DND-41 (cell line): ENCODE results near the gene TESMIN.

Source experiments
- ATAC-seq: fragments of 200-7000 bp; cut with Tn5 transposase; 3 replicates; pipeline ENCODE4 v1.9.1; 2021; ENCODE audit warnings: low read depth; ENCODE audit not compliant: insufficient read depth
- DNase-seq: peaks from one replicate; pipeline ENCODE4 v3.0.0-alpha.2; 2020
- H2AFZ ChIP-seq: 2 replicates; pipeline ENCODE4 v1.6.0; 2012; ENCODE audit warnings: low read depth, low read length
- H3K27ac ChIP-seq: 2 replicates; pipeline ENCODE4 v1.5.1; 2012; ENCODE audit warnings: low read length, inconsistent platforms
- H3K27me3 ChIP-seq: fragments of 200-600 bp; sonication (generic); 2 replicates; pipeline ENCODE4 v1.6.0; 2012; ENCODE audit warnings: low read length, mild to moderate bottlenecking, inconsistent platforms; ENCODE audit not compliant: insufficient read depth, poor library complexity
- H3K36me3 ChIP-seq: 2 replicates; pipeline ENCODE4 v1.5.1; 2012; ENCODE audit warnings: low read length, inconsistent platforms; ENCODE audit not compliant: insufficient read depth
- H3K4me1 ChIP-seq: 2 replicates; pipeline ENCODE4 v1.5.1; 2012; ENCODE audit warnings: mild to moderate bottlenecking, low read length; ENCODE audit not compliant: insufficient read depth
- H3K4me2 ChIP-seq: 2 replicates; pipeline ENCODE4 v1.6.0; 2012; ENCODE audit warnings: mild to moderate bottlenecking, moderate library complexity, low read length, inconsistent platforms; ENCODE audit not compliant: insufficient read depth
- H3K4me3 ChIP-seq, 2 experiments: fragments of 200-600 bp in 1 of 2; shearing (Covaris generic) in 1 of 2; 2 replicates each; pipeline ENCODE4 v1.5.1; 2012 to 2016; ENCODE audit warnings: inconsistent platforms in 2 of 2, low read length in 2 of 2, mild to moderate bottlenecking in 2 of 2, low read depth in 1 of 2, moderate library complexity in 1 of 2
- H3K79me2 ChIP-seq: 2 replicates; pipeline ENCODE4 v1.6.0; 2012; ENCODE audit warnings: low read length, inconsistent platforms; ENCODE audit not compliant: insufficient read depth
- H3K9ac ChIP-seq: 2 replicates; pipeline ENCODE4 v1.6.0; 2012; ENCODE audit warnings: low read depth, mild to moderate bottlenecking, inconsistent platforms, low read length, moderate library complexity
- H3K9me3 ChIP-seq: 2 replicates; pipeline ENCODE4 v1.5.1; 2012; ENCODE audit warnings: low read length, moderate library complexity, mild to moderate bottlenecking, inconsistent platforms; ENCODE audit not compliant: insufficient read depth, severe bottlenecking
- H4K20me1 ChIP-seq: 2 replicates; pipeline ENCODE4 v1.6.0; 2012; ENCODE audit warnings: low read length; ENCODE audit not compliant: insufficient read depth
- CTCF ChIP-seq: IDR thresholded peaks from 2 replicates; pipeline ENCODE4 v1.5.1; 2012; ENCODE audit warnings: borderline replicate concordance, low read length, moderate library complexity, mild to moderate bottlenecking; ENCODE audit not compliant: poor library complexity, severe bottlenecking; ENCODE audit errors: extremely low read depth
- EZH2 ChIP-seq: IDR thresholded peaks from 3 replicates; pipeline ENCODE4 v1.6.1; 2012; ENCODE audit warnings: borderline replicate concordance, low read depth, mild to moderate bottlenecking, moderate library complexity, low read length, inconsistent platforms; ENCODE audit not compliant: severe bottlenecking

The TESMIN gene

GRCh38 chr11:68689737-68690625 lies 61.3 kb downstream of the TESMIN start:
- H3K4me1 ChIP-seq: peaks cover 19% of the 10 kb centered on the region
- H4K20me1 ChIP-seq: 0 out of 2 replicates have a peak, but pooled peaks cover 8% of the 10 kb centered on the region
- DNase-seq (no peak), ATAC-seq (no peak)
- H3K9ac ChIP-seq: no peak overlapping the region
- no peak overlapping the region for H3K4me2 ChIP-seq
- no peak overlapping the region for H3K4me3 ChIP-seq
- H2AFZ ChIP-seq: no peak overlapping the region
- no peak for TF ChIP-seq CTCF
- no peak for TF ChIP-seq EZH2
- no peaks in the 10 kb centered on the region for H3K9me3 ChIP-seq
- peaks cover 16% of the 10 kb centered on the region for H3K27me3 ChIP-seq
- no peaks in the 10 kb centered on the region for H3K79me2 ChIP-seq
- no peaks in the 10 kb centered on the region for H3K36me3 ChIP-seq
- no peak overlapping the region for H3K27ac ChIP-seq

- H3K4me3 ChIP-seq: no peak overlapping the region
- H4K20me1 ChIP-seq: 0 out of 2 replicates have a peak, but pooled peaks cover 8% of the 10 kb centered on the region
- H3K79me2 ChIP-seq: no peaks in the 10 kb centered on the region
- H3K36me3 ChIP-seq: no peaks in the 10 kb centered on the region
- no peak overlapping the region for H3K4me2 ChIP-seq
- no peak for DNase-seq
- H3K4me1 ChIP-seq: peaks cover 19% of the 10 kb centered on the region
- H3K27me3 ChIP-seq: peaks cover 16% of the 10 kb centered on the region
- no peak for ATAC-seq
- no peak overlapping the region for H3K9ac ChIP-seq
- no peaks in the 10 kb centered on the region for H3K9me3 ChIP-seq
- no peak overlapping the region for H3K27ac ChIP-seq
- H2AFZ ChIP-seq: no peak overlapping the region
- TF ChIP-seq EZH2 (no peak), CTCF (no peak)
Measured at GRCh38 chr11:68688881-68689280, 62.4 kb downstream of the TESMIN start.

- no peak overlapping the region for H3K4me3 ChIP-seq
- H3K9ac ChIP-seq: no peak overlapping the region
- peaks cover 19% of the 10 kb centered on the region for H3K4me1 ChIP-seq
- no peaks in the 10 kb centered on the region for H3K79me2 ChIP-seq
- H3K36me3 ChIP-seq: no peaks in the 10 kb centered on the region
- H3K27ac ChIP-seq: no peak overlapping the region
- H2AFZ ChIP-seq: no peak overlapping the region
- TF ChIP-seq EZH2 (no peak), CTCF (no peak)
- H3K9me3 ChIP-seq: no peaks in the 10 kb centered on the region
- no peak overlapping the region for H3K4me2 ChIP-seq
- ATAC-seq: no peak
- no peak for DNase-seq
- peaks cover 9% of the 10 kb centered on the region; the same call in 1 of the 2 replicates for H4K20me1 ChIP-seq
- peaks cover 16% of the 10 kb centered on the region for H3K27me3 ChIP-seq
Measured at GRCh38 chr11:68687986-68688385, 63.3 kb downstream of the TESMIN start.
